H1 (cell line): ENCODE measurements around the gene GCNA. TPM values are rescaled to one million over a fixed set of nuclear protein-coding genes. Genes with fewer than 3 reads are reported as not detected.

Source experiments
- CTCF ChIA-PET: fragments of 300-600 bp; sonication (Branson Sonifier 250); formaldehyde crosslinking; loops from one replicate; lab custom pipeline; 2021; ENCODE audit not compliant: partially characterized antibody; lab: Charles Lee
- POLR2A ChIA-PET: fragments of 300-600 bp; sonication (Branson Sonifier 250); formaldehyde crosslinking; loops from one replicate; lab custom pipeline; 2021; ENCODE audit warnings: inconsistent platforms; ENCODE audit not compliant: partially characterized antibody; lab: Charles Lee
- DNase-seq, 2 experiments: peaks; one replicate each; pipeline versions ENCODE4 v3.0.0 to v3.0.0-alpha.2; 2010 to 2022; ENCODE audit warnings: low spot score in 2 of 2, low read depth in 1 of 2, mixed read lengths in 1 of 2
- FAIRE-seq: peaks from 2 replicates; lab custom pipeline; 2011; peaks lifted over from hg19 to GRCh38; lab: Jason Lieb, UNC
- H2AFZ ChIP-seq: 2 replicates; pipeline ENCODE4 v1.8.1; 2012; ENCODE audit warnings: low read length, inconsistent platforms
- H2AK5ac ChIP-seq: 2 replicates; pipeline ENCODE4 v1.6.1; 2013; ENCODE audit warnings: low read depth, low read length
- H2BK120ac ChIP-seq: replicated peaks from 2 replicates; pipeline ENCODE3; 2013; ENCODE audit warnings: low read depth, low read length, inconsistent platforms
- H2BK12ac ChIP-seq: 2 replicates; pipeline ENCODE4 v1.6.1; 2013; ENCODE audit warnings: low read depth, low read length
- H2BK15ac ChIP-seq: 2 replicates; pipeline ENCODE4 v1.6.1; 2013; ENCODE audit warnings: low read length
- H2BK20ac ChIP-seq: 2 replicates; pipeline ENCODE4 v1.6.1; 2013; ENCODE audit warnings: low read length
- H2BK5ac ChIP-seq: 2 replicates; pipeline ENCODE4 v1.6.1; 2013; ENCODE audit warnings: low read depth, low read length
- H3K14ac ChIP-seq: 2 replicates; pipeline ENCODE4 v1.6.1; 2013; ENCODE audit warnings: inconsistent platforms; ENCODE audit not compliant: insufficient read length
- H3K18ac ChIP-seq: 2 replicates; pipeline ENCODE4 v1.6.1; 2013; ENCODE audit warnings: low read length; ENCODE audit errors: extremely low read depth
- H3K23ac ChIP-seq: 2 replicates; pipeline ENCODE4 v1.6.1; 2013; ENCODE audit warnings: inconsistent platforms; ENCODE audit not compliant: insufficient read length
- H3K23me2 ChIP-seq: 2 replicates; pipeline ENCODE4 v1.6.1; 2013; ENCODE audit warnings: low read depth, low read length
- H3K27ac ChIP-seq: 2 replicates; pipeline ENCODE4 v1.6.1; 2011; ENCODE audit warnings: low read depth, low read length, inconsistent platforms
- H3K27me3 ChIP-seq, 4 experiments: replicated peaks in 1 of 4; 1 replicate in 1 of 4; 2 replicates in 3 of 4; pipeline versions ENCODE4 v1.6.1 to v1.8.1; 2011 to 2013; ENCODE audit warnings: low read length in 3 of 4, mild to moderate bottlenecking in 3 of 4, inconsistent platforms in 2 of 4, mixed read lengths in 2 of 4, moderate library complexity in 1 of 4; ENCODE audit not compliant: control insufficient read depth in 3 of 4, insufficient read depth in 3 of 4; ENCODE audit errors: extremely low read depth in 1 of 4
- H3K36me3 ChIP-seq, 4 experiments: 2 replicates each; pipeline versions ENCODE4 v1.6.1 to v1.8.1; 2011 to 2013; ENCODE audit warnings: mild to moderate bottlenecking in 4 of 4, low read length in 3 of 4, moderate library complexity in 2 of 4, control low read depth in 1 of 4, inconsistent platforms in 1 of 4; ENCODE audit not compliant: insufficient read depth in 4 of 4, control insufficient read depth in 2 of 4
- H3K4ac ChIP-seq: replicated peaks from 2 replicates; pipeline ENCODE3; 2013; ENCODE audit warnings: low read length, low read depth, mixed read lengths, inconsistent platforms; ENCODE audit not compliant: insufficient read length
- H3K4me1 ChIP-seq, 4 experiments: replicated peaks in 1 of 4; 1 replicate in 1 of 4; 2 replicates in 3 of 4; pipeline versions ENCODE4 v1.6.1 to v1.8.1; 2011 to 2013; ENCODE audit warnings: low read length in 3 of 4, inconsistent platforms in 2 of 4, mixed read lengths in 1 of 4; ENCODE audit not compliant: insufficient read depth in 4 of 4, control insufficient read depth in 3 of 4
- H3K4me2 ChIP-seq, 2 experiments: 2 replicates each; pipeline versions ENCODE4 v1.6.1 to v1.8.1; 2011 to 2013; ENCODE audit warnings: low read depth in 2 of 2, low read length in 2 of 2, control low read depth in 1 of 2, inconsistent platforms in 1 of 2, mild to moderate bottlenecking in 1 of 2; ENCODE audit not compliant: insufficient read depth in 1 of 2
- H3K4me3 ChIP-seq, 4 experiments: fragments of 200-600, 300-600 bp in 1 of 4; sonication (generic), shearing (Covaris generic), sonication (Bioruptor Twin) in 1 of 4; 2 replicates each; pipeline versions ENCODE4 v1.5.1 to v1.8.1; 2011 to 2016; ENCODE audit warnings: low read length in 4 of 4, low read depth in 3 of 4, control low read depth in 2 of 4, inconsistent platforms in 2 of 4, mild to moderate bottlenecking in 2 of 4, mixed read lengths in 1 of 4, moderate library complexity in 1 of 4; ENCODE audit not compliant: insufficient read depth in 2 of 4; ENCODE audit errors: extremely low read depth in 1 of 4
- H3K56ac ChIP-seq: replicated peaks from 2 replicates; pipeline ENCODE3; 2013; ENCODE audit warnings: low read depth, mild to moderate bottlenecking, mixed read lengths, low read length, inconsistent platforms; ENCODE audit not compliant: insufficient read length
- H3K79me1 ChIP-seq: 2 replicates; pipeline ENCODE4 v1.6.1; 2013; ENCODE audit warnings: low read depth, low read length, control low read depth
- H3K79me2 ChIP-seq, 2 experiments: 2 replicates each; pipeline versions ENCODE4 v1.6.1 to v1.8.1; 2012 to 2013; ENCODE audit warnings: low read length in 2 of 2, mild to moderate bottlenecking in 2 of 2, inconsistent platforms in 1 of 2; ENCODE audit not compliant: insufficient read depth in 2 of 2, control insufficient read depth in 1 of 2
- H3K9ac ChIP-seq, 4 experiments: replicated peaks in 1 of 4; 1 replicate in 1 of 4; 2 replicates in 3 of 4; pipeline versions ENCODE4 v1.6.1 to v1.8.1; 2011 to 2013; ENCODE audit warnings: low read depth in 3 of 4, low read length in 3 of 4, control low read depth in 2 of 4, mild to moderate bottlenecking in 2 of 4, moderate library complexity in 2 of 4, inconsistent platforms in 1 of 4; ENCODE audit errors: extremely low read depth in 1 of 4
- H3K9me3 ChIP-seq, 2 experiments: 2 replicates each; pipeline versions ENCODE4 v1.6.1 to v1.8.1; 2012 to 2013; ENCODE audit warnings: mild to moderate bottlenecking in 2 of 2, moderate library complexity in 2 of 2, control low read depth in 1 of 2, inconsistent platforms in 1 of 2, low read depth in 1 of 2, low read length in 1 of 2, mixed read lengths in 1 of 2; ENCODE audit not compliant: insufficient read depth in 2 of 2
- H4K20me1 ChIP-seq, 2 experiments: replicated peaks in 1 of 2; 2 replicates each; pipeline versions ENCODE3 to v1.8.1; 2011 to 2013; ENCODE audit warnings: inconsistent platforms in 2 of 2, low read length in 2 of 2, mild to moderate bottlenecking in 1 of 2; ENCODE audit not compliant: insufficient read depth in 2 of 2, control insufficient read depth in 1 of 2
- H4K5ac ChIP-seq: 2 replicates; pipeline ENCODE4 v1.6.1; 2013; ENCODE audit warnings: low read length, low read depth, mixed read lengths, inconsistent platforms; ENCODE audit not compliant: insufficient read length
- H4K8ac ChIP-seq: 2 replicates; pipeline ENCODE4 v1.8.0; 2013; ENCODE audit warnings: mild to moderate bottlenecking, moderate library complexity, low read length, inconsistent platforms; ENCODE audit not compliant: insufficient read depth; ENCODE audit errors: extremely low read depth
- H4K91ac ChIP-seq: replicated peaks from 2 replicates; pipeline ENCODE3; 2013; ENCODE audit warnings: low read length, mixed read lengths, inconsistent platforms; ENCODE audit not compliant: insufficient read length
- ATF2 ChIP-seq: IDR thresholded peaks from 2 replicates; pipeline ENCODE4 v1.6.1; 2012; ENCODE audit warnings: low read length, inconsistent platforms
- BACH1 ChIP-seq: IDR thresholded peaks from 2 replicates; pipeline ENCODE4 v1.6.1; 2012; ENCODE audit warnings: low read length, improper control_type of control experiment
- CTBP2 ChIP-seq: IDR thresholded peaks from 2 replicates; pipeline ENCODE4 v1.7.0; 2011; ENCODE audit warnings: borderline replicate concordance, mild to moderate bottlenecking, moderate library complexity, mixed read lengths, low read length; ENCODE audit not compliant: insufficient read depth, insufficient read length
- EGR1 ChIP-seq: IDR thresholded peaks from 2 replicates; pipeline ENCODE4 v1.6.1; 2011; ENCODE audit warnings: low read depth, low read length, borderline replicate concordance
- KDM4A ChIP-seq: IDR thresholded peaks from one replicate; pipeline ENCODE4 v1.7.1; 2012; ENCODE audit warnings: low read depth, mild to moderate bottlenecking, moderate library complexity, low read length, inconsistent platforms; ENCODE audit not compliant: severe bottlenecking
- MAX ChIP-seq: IDR thresholded peaks from 2 replicates; pipeline ENCODE4 v1.6.1; 2012; ENCODE audit warnings: inconsistent platforms
- NANOG ChIP-seq: IDR thresholded peaks from 2 replicates; pipeline ENCODE4 v1.6.1; 2011; ENCODE audit warnings: low read length, low read depth, mild to moderate bottlenecking, inconsistent platforms; ENCODE audit not compliant: insufficient read depth, poor library complexity, severe bottlenecking
- POLR2AphosphoS5 ChIP-seq: IDR thresholded peaks from 2 replicates; pipeline ENCODE4 v1.6.1; 2011; ENCODE audit warnings: low read depth, low read length
- POU5F1 ChIP-seq: IDR thresholded peaks from 2 replicates; pipeline ENCODE4 v1.6.1; 2011; ENCODE audit warnings: low read depth, mild to moderate bottlenecking, low read length, moderate library complexity
- RAD21 ChIP-seq, 2 experiments: IDR thresholded peaks in 1 of 2; conservative IDR thresholded peaks in 1 of 2; 2 replicates each; pipeline ENCODE4 v1.6.1; 2011; ENCODE audit warnings: low read depth in 2 of 2, low read length in 2 of 2, improper control_type of control experiment in 1 of 2, inconsistent platforms in 1 of 2, mild to moderate bottlenecking in 1 of 2, moderate library complexity in 1 of 2
- SAP30 ChIP-seq: fragments of 300-600 bp; sonication (generic); IDR thresholded peaks from 2 replicates; pipeline ENCODE4 v1.7.1; 2012; ENCODE audit warnings: low read length, moderate library complexity, mild to moderate bottlenecking, inconsistent platforms; ENCODE audit not compliant: insufficient read depth, insufficient replicate concordance
- TBP ChIP-seq: IDR thresholded peaks from 2 replicates; pipeline ENCODE4 v1.6.1; 2011; ENCODE audit warnings: low read depth, low read length, improper control_type of control experiment
- WGBS, 2 experiments: shearing (Covaris generic) in 1 of 2; methylation state at CpG; one replicate each; pipeline versions ENCODE4 v1.1.6 to v1.1.7; 2013 to 2015; ENCODE audit warnings: low lambda C conversion rate in 2 of 2, mixed read lengths in 2 of 2, inconsistent platforms in 1 of 2, low coverage in 1 of 2, missing lambda C conversion rate in 1 of 2; ENCODE audit not compliant: insufficient replicate concordance in 2 of 2, insufficient coverage in 1 of 2, insufficient read length in 1 of 2; ENCODE audit errors: extremely low coverage in 1 of 2, missing lambda C conversion rate in 1 of 2; 5-methylcytosine and 5-hydroxymethylcytosine counted together
- polyA plus RNA-seq, 7 experiments: library from polyadenylated mRNA; depleted of rRNA in 3 of 7; stranded (reverse) in 5 of 7; unstranded in 2 of 7; fragments of >200 nt in 5 of 7; fragments of 200-250 nt in 2 of 7; gene quantifications; 1 replicate in 5 of 7; 2 replicates in 1 of 7; 4 replicates in 1 of 7; pipeline versions ENCODE4 v1.2.1 to v1.2.3, GENCODE V29; 2011 to 2013; ENCODE audit warnings: missing spikeins in 2 of 7, mixed read lengths in 2 of 7
- total RNA-seq: library from RNA; stranded (reverse); fragmentation: NEBNext Ultra II Directional; extraction: Animal tissue kit (Norgen Biotek cat#: 25700); gene quantifications from 2 replicates; pipeline ENCODE4 v1.2.1, GENCODE V29; 2021

Gene GCNA
- total and polyA plus RNA-seq, 2 of the 8 experiments (the other 6 are each of a cell fraction or from before 2014, with no cell fraction given) = 0.41 to 0.95 TPM

GRCh38 chrX:71579990-71580380 is 1.7 kb downstream of the GCNA start:
- ChIA-PET POLR2A (interaction anchor here (0.6 kb wide), 1 partner anchor 9 kb away, joined by 3 read pairs; no protein-coding TSS in a partner anchor), CTCF (no interaction called here)
- H3K9ac ChIP-seq = no peak overlapping the region
- no peak for TF ChIP-seq MAX
- TF ChIP-seq KDM4A = no peak
- no peak for TF ChIP-seq CTBP2
- no peak for TF ChIP-seq TBP
- TF ChIP-seq ATF2 = no peak
- no peak for TF ChIP-seq BACH1
- no peak for TF ChIP-seq NANOG
- no peak for TF ChIP-seq EGR1
- no peak for TF ChIP-seq POU5F1
- TF ChIP-seq POLR2AphosphoS5 = no peak
- TF ChIP-seq SAP30 = no peak
- no peak for TF ChIP-seq RAD21 (IDR thresholded peaks at IDR 0.05 in 1 of 2, conservative IDR thresholded peaks at IDR 0.05 in 1 of 2; ENCODE audit: low read depth in 2 of 2, low read length in 2 of 2)

More at GRCh38 chrX:71579990-71580380, 1.7 kb downstream of the GCNA start:
- DNase-seq (no peak), FAIRE-seq (no peak)
- H4K91ac ChIP-seq = no peak overlapping the region
- no peaks in the 10 kb centered on the region for H3K27me3 ChIP-seq
- no peak overlapping the region for H2AK5ac ChIP-seq
- no peak overlapping the region for H3K4ac ChIP-seq
- H4K20me1 ChIP-seq = no peaks in the 10 kb centered on the region
- no peak overlapping the region for H3K56ac ChIP-seq
- no peaks in the 10 kb centered on the region for H3K9me3 ChIP-seq
- no peaks in the 10 kb centered on the region for H3K79me1 ChIP-seq
- no peak overlapping the region for H4K8ac ChIP-seq
- no peak overlapping the region for H2BK120ac ChIP-seq
- no peak overlapping the region for H3K23ac ChIP-seq
- H2BK15ac ChIP-seq = no peak overlapping the region
- no peak overlapping the region for H2BK12ac ChIP-seq
- peaks cover 0 to 16% (median under 1%) of the 10 kb centered on the region in 4 experiments; a peak in 1 of 8 replicates for H3K36me3 ChIP-seq
- H3K79me2 ChIP-seq = no peaks in the 10 kb centered on the region
- no peak overlapping the region for H4K5ac ChIP-seq
- no CpG with 5 or more reads among the region's 7 CpGs for WGBS, 2 experiments
- H3K27ac ChIP-seq = no peak overlapping the region
- H2AFZ ChIP-seq = no peak overlapping the region
- no peak overlapping the region for H2BK5ac ChIP-seq
- no peaks in the 10 kb centered on the region; the same call in 1 of the 2 replicates for H3K23me2 ChIP-seq
- H3K14ac ChIP-seq = no peak overlapping the region
- no peak overlapping the region for H3K4me3 ChIP-seq
- H3K4me2 ChIP-seq = no peak overlapping the region
- no peak overlapping the region for H3K18ac ChIP-seq
- H3K4me1 ChIP-seq = peaks cover 0 to 2% (median 0%) of the 10 kb centered on the region in 4 experiments; a peak in 2 of 7 replicates
- no peak overlapping the region for H2BK20ac ChIP-seq
